GM21381 (cell line): Measurements from ENCODE around the gene MTG2.

Source experiments
- ATAC-seq: cut with Tn5 transposase; IDR thresholded peaks from one replicate; pipeline ENCODE4 v1.9.1; 2021; ENCODE audit warnings: mild to moderate bottlenecking, moderate library complexity; ENCODE audit not compliant: unreplicated experiment

Gene MTG2

DNA sequence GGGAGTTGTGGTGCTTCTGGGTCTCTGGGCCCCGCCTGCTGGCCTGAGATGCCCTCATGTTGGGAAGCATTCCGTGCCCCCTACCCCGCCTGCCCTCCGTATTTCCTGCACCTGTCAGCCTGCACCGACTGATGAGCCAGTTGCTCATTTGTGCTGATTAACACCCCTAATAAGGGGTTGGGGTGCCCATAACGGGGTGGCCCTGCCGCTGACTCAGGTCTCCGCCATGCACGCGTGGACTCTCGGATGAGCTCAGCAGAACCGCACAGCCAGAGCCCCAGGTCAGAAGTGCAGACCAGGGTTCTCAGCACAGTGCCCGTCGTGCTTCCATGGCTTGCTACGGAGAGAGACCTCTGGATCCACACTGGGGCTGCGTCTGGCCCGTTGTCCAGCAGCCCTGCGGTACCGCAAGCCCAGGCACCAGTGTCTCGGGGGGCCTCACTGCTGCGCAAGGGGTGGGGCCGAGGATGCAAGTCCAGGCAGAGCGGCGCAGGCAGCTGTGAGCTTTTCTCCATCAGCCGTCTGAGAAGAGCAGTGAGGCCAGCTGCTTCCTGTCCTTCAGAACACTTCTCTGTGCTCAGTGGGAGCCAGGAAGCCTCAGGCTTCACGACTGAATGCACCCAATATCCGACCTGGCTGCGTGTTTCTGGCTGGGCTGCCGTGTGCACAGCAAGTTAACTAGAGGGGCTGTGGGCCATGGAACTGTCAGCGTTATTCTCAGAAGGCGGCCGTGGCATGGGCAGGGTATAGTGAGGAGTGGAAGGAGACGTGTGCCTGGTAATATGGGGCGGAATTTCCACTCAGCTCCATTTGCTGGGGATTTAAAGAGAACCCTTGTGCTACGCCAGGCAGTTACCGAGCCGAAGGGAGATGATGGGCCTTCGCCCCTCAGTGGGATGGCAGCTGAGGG lies 18.6 kb downstream of the MTG2 start:
- ATAC-seq: peak; percentile 62

DNA sequence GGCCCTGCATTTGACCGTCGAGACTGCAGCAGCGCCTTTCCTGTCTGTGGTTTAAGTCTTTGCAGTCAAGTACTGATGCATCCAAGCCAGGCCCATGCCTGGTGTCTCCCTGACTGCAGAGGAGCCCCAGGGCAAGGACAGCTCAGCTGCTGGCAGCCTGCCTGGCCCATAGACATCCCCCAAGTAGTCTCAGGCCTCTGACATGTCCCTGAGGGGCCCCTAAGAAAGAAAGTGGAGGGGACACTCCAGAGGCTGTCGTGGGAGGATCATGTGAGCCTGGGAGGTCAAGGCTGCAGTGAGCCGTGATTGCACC lies 19.2 kb downstream of the MTG2 start:
- no peak for ATAC-seq

DNA sequence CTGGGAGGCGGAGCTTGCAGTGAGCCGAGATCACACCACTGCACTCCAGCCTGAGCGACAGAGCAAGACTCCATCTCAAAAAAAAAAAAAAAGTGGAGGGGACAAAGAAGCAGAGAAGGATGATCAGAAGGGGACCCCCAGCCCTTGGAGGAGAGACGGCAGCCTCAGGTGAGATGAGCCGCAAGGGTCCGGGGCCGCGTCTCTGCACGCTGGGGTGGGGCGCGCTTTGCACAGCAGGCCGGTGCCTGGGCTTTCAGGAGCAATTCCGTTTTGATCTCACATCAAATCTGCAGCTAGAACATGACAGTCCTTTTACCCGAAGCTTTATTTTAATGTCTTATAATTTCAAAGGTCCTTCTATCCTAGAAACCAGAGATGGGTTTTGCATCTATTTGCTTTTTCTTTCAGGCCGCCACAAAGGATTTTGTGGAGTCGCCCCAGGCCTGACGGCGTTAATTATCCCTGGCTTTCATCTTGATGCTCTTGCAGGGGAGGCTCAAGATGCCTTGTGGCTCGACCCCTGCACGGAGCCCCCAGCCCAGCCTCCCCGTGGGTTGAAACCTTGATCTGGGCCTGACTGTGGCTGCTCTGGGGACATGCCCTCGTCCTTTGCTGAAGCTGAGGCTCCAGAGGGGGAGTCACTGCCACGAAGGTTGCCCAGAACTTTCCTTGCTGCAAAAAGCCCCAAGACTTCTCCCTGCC lies 20.0 kb downstream of the MTG2 start:
- no peak for ATAC-seq

DNA sequence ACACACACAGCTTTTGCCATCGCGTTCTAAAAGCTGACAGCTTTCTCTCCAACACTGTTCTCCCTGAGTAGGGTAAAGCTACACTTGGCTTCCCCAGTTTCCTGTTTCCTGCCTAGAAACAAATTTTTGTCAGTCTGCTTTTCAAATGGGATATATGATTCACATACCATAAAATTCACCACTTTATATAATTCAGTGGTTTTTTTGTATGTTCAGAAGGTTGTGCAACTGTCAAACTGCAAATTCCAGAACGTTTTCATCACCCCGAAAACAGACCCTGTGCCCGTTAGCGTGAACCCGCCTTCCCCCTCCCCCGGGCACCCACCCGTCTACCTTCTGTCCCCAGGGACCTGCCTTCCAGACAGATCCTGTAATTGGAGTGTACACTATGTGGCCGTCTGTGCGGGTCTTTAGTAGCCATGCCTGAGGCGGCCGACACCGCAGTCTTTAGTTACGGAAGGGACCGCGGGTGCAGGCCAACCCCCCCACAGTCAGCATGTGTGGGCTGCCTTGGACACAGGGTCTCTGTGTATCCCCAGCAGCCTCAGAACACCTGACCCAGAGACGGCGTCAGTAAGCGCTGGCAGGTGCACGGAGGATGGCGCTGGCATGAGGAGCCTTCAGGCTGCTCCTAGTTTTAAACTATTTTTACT lies 20.7 kb downstream of the MTG2 start:
- ATAC-seq: no peak

DNA sequence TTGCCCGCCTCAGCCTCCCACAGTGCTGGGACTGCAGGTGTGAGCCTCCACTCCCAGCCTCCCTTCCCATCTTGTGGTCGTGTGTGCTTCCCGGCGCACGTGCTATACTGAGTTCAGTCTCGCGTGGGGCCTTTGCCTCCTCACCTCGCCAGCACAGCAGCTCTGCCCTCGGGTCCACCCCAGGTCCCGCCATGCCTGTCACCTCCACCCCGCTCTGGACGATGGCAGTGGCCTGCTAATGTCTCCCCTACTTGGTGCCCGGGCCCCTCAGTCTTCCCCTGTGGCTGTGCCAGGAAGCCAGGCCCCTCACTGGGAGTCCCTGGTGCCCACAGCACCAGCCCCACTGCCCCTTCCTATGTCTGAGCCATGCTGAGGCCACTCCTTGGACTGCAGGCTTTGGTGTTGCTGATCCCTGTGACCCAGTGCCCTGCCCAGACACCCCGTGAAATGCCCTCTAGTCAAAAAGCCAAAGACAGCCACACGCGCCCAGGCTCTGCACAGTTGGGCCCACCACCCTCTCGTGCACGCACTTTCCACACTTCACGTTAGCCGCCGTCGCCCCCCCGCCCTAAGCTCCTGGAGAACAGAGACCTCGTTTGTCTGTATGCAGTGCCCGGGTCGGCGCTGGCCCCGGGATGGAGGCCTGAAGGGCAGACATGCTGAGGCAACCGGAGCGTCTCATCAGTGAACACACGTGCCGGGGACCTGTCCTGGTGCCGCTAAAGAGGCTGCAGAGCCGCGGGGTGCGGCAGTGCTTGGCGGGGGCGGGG lies 23.0 kb downstream of the MTG2 start:
- no peak for ATAC-seq

DNA sequence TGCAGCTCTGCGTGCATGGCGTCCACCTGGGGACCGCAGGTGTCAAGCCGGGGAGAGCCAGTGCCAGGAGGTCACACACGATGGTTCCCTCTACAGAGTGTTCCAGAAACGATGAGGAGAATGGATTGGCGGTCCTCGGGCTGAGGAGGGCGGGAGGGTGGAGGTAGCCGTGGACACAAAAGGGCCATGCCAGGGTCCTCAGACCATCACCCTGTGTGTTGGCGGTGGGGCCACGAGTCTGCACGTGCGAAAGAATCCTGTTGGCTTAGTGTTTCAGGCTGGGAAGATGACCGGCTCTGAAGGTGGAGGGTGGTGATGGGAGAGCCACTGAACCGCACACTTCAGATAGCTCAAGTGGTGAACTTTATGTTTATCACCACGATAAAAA lies 23.6 kb downstream of the MTG2 start:
- ATAC-seq: no peak

DNA sequence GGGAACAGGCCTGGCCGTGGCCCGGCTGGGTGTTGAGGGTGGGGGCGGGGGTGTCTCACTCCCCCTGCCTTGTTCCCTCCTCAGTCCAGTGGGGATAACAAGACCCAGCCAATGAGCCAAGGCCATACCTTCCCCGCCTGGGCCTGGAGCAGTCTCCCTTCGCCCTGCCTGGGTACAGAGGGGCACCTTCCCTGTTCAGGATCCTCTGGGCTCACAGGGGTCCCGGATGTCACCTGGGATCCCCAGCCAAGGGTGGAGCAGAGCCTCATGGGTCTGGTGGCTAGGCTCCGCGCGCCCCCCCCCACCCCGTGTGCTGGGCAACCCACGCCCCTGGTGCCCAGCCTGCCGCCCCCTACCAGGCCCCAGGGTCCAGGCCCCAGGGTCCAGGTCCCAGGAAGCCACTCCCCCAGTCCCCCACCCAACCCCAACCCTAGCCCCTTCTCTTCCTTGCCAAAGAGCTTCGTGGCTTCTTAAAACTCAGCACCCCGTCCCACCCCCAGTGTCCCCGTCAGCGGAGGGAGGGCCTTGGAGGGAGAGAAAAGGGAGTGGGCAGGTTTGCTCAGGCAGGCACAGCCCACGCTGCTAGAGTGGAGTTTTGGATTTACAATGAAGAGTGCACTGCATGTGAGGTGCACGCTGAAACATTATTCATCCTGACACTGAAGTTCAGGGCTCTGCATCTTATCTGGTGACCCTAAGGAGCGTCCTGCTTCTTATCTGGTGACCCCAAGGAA lies 25.4 kb downstream of the MTG2 start:
- no peak for ATAC-seq

DNA sequence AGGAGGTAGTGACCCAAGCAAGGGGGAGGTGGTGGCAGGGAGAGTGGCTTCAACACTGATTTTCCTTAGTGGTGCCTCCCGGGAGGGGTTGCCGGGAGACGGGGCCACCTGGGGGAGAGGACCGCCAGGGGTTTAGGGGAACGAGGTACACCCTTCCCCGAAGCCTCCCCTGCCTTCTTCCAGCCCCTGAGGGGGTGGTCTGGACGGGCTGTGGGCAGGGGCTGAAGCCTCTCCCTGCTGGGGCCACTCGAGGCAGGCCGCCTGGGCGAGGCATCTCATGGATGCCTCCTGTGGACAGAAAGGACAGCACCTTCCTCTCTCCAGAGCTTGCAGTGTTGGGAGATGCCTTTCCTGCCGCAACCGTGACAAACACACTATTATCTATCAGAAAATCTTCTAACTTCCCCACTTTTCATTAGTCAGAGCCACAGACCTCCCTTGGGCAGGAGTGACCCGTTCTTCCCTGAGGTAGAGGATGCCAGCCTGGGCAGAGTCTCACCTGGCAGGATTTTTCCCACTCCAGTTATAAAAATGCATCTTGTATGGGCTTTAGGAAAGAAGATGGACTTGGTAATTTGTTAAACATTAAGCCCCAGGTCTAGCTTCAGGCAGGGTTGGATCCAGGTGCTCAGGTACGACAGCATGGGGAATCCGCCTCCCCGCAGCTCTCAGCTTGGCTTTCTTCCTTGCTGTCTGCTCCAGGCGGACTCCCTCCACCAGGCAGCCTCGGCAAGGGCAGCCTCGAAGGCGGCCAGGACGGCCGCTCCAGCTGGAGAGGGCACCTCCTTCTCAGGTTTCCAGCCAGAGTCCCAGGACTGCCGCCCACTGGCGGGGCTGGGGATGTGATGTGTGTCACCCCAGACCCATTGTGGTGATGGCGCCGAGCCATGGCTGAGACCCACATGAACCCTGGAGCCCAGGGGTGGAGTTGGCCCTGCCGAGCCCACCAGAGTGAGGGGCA lies 26.2 kb downstream of the MTG2 start:
- no peak for ATAC-seq

DNA sequence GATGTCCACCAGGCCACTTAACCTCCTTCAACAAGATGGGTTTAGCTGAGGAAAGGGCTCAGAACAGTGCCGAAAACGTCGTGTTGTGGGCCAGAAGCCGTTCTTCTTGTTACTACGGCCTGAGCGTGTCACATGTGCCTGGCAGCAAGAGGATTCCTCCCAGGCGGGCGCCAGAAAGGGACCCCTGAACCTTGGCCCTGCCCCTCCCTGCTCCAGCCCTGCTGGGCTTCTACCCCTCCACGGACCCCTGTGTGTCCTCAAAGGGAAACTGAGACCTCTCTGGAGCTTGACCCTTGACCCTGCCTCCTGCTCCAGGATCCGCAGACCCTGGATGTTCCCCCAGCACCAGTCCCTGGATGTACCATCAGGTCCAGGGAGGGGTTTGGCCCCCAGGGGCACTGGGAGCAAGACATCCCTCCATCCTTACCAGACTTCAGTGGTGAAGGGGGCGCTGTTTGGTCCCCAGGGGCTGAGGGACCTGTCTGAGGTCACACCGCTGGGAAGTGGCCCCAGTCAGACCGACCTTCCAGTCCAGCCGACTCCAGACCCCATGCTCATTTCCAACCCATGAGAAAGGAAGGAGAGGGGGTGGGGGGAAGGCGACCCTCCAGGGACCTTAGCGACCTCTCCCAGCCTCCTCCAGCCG lies 27.1 kb downstream of the MTG2 start:
- no peak for ATAC-seq

DNA sequence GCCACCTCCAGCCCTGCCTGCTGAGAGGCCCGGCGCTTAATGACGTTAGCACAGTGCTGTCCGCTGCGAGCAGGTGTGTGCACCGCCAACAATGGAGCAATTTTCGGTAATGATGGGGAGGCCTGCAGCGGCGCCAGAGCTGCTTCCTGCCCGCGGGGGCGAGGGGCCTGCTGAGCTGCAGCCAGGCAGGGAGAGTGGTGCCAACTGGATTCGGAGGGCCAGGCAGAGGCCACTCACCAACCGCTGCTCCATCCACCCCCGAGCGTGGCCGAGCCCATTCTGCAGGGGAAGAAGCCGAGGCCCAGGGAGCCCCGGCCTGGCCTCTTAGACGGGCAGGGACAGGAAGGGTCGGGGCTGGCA lies 27.6 kb downstream of the MTG2 start:
- no peak for ATAC-seq

DNA sequence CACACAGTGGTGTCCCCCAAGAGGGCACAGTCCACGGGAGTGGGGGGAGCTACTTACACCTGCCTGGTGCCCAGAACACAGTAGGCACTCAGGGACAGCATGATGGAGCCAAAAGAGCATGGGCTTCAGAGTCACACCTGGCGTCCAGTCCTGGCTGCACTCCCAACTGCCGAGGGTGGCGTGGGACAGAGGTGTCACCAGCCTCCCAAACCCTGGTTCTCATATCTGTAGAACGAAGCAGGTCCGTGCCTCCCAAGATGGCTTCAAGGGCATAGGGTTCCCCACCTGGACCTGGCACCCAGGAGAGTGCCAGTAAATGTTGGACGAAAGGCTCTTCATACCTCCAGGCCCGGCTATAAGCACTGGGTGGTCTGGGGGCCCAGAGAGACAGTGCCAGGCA lies 28.4 kb downstream of the MTG2 start:
- no peak for ATAC-seq

DNA sequence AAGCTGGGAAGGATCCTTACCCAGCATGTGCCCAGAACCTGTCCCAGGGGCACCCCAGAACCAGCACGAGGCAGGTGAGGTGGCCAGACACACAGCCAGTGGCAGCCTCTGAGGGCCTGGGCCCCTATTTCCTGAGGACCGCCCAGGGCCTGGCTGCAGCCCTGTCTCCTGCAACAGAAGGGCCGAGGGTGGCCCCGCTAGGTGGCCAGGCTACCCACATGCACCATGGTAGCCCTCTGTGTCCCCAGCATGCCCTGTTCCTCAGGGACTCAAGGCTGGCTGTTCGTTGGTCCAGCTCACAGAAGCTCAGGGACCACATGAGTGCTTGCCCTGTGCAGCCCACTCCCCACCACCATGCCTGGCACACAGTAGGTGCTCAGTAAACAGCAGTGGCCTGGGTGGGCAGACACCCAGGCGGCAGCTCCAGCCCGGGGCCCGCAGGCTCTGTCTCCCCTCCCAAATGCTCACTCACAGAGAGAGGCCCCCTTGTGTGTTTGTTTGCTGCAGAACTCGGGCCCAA lies 29.0 kb downstream of the MTG2 start:
- ATAC-seq: no peak

DNA sequence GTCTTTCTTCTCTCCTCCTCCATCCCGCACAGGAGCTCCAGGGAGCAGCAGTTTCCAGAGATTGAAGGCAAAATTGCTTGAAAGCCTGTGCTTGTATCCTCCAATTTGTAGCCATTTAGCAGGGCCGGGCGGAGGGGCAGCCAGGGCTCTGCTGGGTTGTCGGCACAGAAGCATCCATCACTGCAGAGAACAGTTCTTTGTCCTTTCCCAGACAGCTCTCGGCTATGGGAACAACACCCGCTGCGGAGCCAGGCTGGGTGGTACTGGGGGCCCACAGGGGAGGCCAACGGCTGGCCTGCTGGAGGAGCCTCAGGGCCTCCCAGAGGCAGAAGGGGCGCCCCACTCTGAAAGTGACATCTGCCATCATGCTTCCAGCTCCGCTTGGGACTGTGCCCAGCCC lies 29.5 kb downstream of the MTG2 start:
- ATAC-seq: no peak

DNA sequence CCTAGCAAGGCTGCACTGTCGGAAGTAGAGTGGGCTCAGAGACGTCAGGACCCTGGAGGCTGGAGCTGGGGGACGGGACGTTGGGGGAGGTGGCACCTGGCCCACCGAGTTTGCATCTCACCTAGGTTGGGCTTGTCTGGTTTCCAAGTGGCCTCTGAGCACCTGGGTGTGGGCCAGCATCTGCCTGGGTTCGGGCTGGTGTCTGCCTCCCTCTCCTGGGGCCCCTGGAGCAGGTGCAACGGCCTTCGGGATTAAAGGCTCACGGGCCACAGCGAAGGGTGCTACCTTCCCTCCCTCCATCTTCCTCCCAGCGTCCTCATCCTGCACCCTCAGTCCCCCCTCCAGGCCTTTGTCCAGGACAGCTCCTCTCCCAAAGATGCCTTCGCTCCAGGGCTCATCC lies 31.2 kb downstream of the MTG2 start:
- ATAC-seq: no peak

DNA sequence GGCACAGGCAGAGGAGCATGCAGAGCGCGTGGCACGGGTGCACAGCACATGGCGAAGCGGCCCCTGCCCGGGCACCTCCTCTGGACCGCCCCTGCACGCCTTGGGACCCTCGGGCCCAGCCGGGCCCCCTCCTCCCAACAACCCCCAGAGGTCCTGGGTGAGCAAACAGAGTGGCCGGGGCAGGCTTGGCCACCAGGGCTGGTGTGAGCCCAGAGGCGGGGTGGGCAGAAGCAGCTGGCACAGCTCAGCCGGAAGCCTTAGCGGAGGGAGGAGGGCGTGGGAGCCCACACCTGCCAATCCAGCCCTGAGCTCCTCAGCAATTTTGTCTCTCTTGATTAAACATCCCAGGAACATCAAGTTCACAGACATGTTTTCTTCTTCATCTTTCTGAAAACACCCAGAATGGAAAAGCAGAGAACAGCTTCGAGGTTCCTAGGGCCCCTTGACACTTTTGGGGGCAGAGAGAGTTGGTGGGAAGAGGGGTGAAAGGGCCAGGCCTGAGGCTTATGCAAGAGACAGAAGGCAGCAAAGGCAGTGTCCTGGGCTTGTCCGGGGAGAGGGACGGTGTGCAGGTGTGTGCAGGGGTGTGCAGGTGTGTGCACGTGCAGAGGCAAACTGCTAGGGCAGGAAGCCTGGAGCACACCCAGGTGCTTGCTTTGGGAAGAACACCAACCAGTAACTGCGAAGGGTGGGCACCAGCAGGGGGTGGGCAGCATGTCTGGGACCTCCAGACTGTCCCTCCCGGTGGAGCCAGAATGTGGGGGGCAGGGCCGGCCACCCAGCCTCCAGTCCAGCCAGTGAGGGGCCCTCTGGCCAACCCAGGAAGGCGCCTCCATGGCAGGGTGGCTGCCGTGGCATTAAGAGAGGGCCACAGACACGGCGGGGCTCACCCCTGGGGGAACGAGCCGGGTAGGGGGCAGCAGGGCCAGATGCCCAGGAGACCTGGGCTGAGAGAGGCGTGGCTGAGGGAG lies 32.5 kb downstream of the MTG2 start:
- no peak for ATAC-seq

DNA sequence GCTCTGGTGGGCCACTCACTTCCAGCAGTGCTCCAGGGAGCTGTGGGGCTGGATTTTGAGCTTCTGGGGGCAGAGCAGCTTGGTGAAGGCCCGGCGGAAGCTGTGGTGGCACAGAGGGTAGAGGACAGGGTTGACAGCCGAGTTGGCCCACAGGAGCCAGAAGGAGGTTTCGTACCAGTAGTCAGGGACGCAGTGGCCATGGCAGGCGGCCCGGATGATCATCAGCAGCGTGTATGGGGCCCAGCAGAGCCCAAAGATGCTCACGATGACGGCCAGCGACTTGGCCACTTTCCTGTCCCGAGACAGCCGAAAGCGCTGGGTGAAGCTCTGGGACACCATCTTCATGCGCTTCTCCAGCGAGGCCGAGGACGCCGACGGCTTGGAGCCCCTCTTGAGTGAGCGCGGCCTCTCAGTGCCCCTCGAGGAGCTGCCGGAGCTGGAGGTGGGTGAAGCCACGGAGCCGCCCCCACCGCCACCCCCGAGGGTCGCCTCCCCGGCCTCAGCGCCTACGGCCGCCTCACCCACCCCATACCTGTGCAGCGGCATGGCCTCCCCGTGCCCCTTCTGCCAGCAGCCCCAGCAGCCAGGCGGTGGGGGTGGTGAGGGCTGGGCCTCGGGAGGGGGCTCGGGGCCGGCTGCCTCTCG lies 33.3 kb downstream of the MTG2 start:
- no peak for ATAC-seq
